ES-I3 (cell line): ENCODE data around the gene EEF2KMT.
"Not testable (repeated sequence)": the region's sequence is repeated elsewhere in the genome, so short reads cannot be mapped to it uniquely, and the experiment has no call there.

ENCODE experiments used
- H3K36me3 ChIP-seq: 2 replicates; pipeline ENCODE4 v1.6.1; 2013; ENCODE audit warnings: mild to moderate bottlenecking, low read length, control low read depth, moderate library complexity; ENCODE audit not compliant: insufficient read depth
- H3K4me1 ChIP-seq: 2 replicates; pipeline ENCODE4 v1.6.1; 2013; ENCODE audit warnings: mild to moderate bottlenecking, control low read depth, low read length; ENCODE audit not compliant: insufficient read depth
- H3K9ac ChIP-seq: 2 replicates; pipeline ENCODE4 v1.6.1; 2013; ENCODE audit warnings: low read depth, mild to moderate bottlenecking, low read length, moderate library complexity
- H3K9me3 ChIP-seq: 2 replicates; pipeline ENCODE4 v1.6.1; 2013; ENCODE audit warnings: mild to moderate bottlenecking, low read length, moderate library complexity; ENCODE audit not compliant: control insufficient read depth, insufficient read depth

Gene EEF2KMT

GRCh38 chr16:5046914-5047313, 50.7 kb downstream of the EEF2KMT start:
- H3K4me1 ChIP-seq, result peaks cover 8% of the 10 kb centered on the region; the same call in 1 of the 2 replicates
- no peaks in the 10 kb centered on the region for H3K9me3 ChIP-seq
- no peak overlapping the region for H3K9ac ChIP-seq
- no peaks in the 10 kb centered on the region for H3K36me3 ChIP-seq

GRCh38 chr16:5045499-5046115, 52.0 kb downstream of the EEF2KMT start:
- Histone ChIP-seq H3K36me3 (no peaks in the 10 kb centered on the region), H3K9me3 (no peaks in the 10 kb centered on the region), H3K4me1 (peaks cover 10% of the 10 kb centered on the region; the same call in 1 of the 2 replicates), H3K9ac (no peak overlapping the region)

GRCh38 chr16:5044581-5044980, 53.0 kb downstream of the EEF2KMT start:
- peaks cover 13% of the 10 kb centered on the region for H3K4me1 ChIP-seq

GRCh38 chr16:5044011-5044540, 53.5 kb downstream of the EEF2KMT start:
- Histone ChIP-seq H3K9me3 (no peaks in the 10 kb centered on the region), H3K9ac (no peak overlapping the region), H3K36me3 (no peaks in the 10 kb centered on the region), H3K4me1 (peaks cover 13% of the 10 kb centered on the region)

More at GRCh38 chr16:5044581-5044980, 53.0 kb downstream of the EEF2KMT start:
- H3K9ac ChIP-seq, H3K9me3 ChIP-seq, H3K36me3 ChIP-seq: not testable (repeated sequence)

- Histone ChIP-seq H3K9me3 (no peaks in the 10 kb centered on the region), H3K4me1 (peaks cover 13% of the 10 kb centered on the region), H3K9ac (no peak overlapping the region; the same call in 1 of the 2 replicates), H3K36me3 (no peaks in the 10 kb centered on the region)
Observed at GRCh38 chr16:5042574-5043171, 54.9 kb downstream of the EEF2KMT start.

- H3K9me3 ChIP-seq, result no peaks in the 10 kb centered on the region
- H3K4me1 ChIP-seq, result peaks cover 13% of the 10 kb centered on the region
- H3K36me3 ChIP-seq, result no peaks in the 10 kb centered on the region
- no peak overlapping the region for H3K9ac ChIP-seq
Observed at GRCh38 chr16:5041600-5042133, 55.9 kb downstream of the EEF2KMT start.

GRCh38 chr16:5040451-5040850, 57.1 kb downstream of the EEF2KMT start:
- Histone ChIP-seq H3K36me3 (no peaks in the 10 kb centered on the region), H3K9me3 (no peaks in the 10 kb centered on the region), H3K9ac (no peak overlapping the region), H3K4me1 (peaks cover 17% of the 10 kb centered on the region)

GRCh38 chr16:5036228-5037156, 61.1 kb downstream of the EEF2KMT start:
- H3K9me3 ChIP-seq, result no peaks in the 10 kb centered on the region
- peaks cover 7% of the 10 kb centered on the region; the same call in 1 of the 2 replicates for H3K4me1 ChIP-seq
- H3K9ac ChIP-seq, result no peak overlapping the region
- no peaks in the 10 kb centered on the region for H3K36me3 ChIP-seq

- Histone ChIP-seq H3K9ac (no peak overlapping the region), H3K4me1 (peaks cover 7% of the 10 kb centered on the region; the same call in 1 of the 2 replicates), H3K36me3 (no peaks in the 10 kb centered on the region), H3K9me3 (no peaks in the 10 kb centered on the region)
Observed at GRCh38 chr16:5035909-5036227, 61.7 kb downstream of the EEF2KMT start.
